Measurements from ENCODE around the gene DDA1. TPM values are rescaled to one million over a fixed set of nuclear protein-coding genes. Genes with fewer than 3 reads are reported as not detected.
A peak's percentile ranks its signal among the peaks of the same experiment; 100 is the strongest.

Gene DDA1
- total RNA-seq, 1 donor from 2014 or later = 21.9 TPM

GRCh38 chr19:17282488-17283125 is 26.8 kb upstream of the DDA1 start:
- peak overlapping the region; percentile 58 for H2AFZ ChIP-seq (replicated peaks)
- no peaks in the 10 kb centered on the region for H3K36me3 ChIP-seq
- no peaks in the 10 kb centered on the region for H4K20me1 ChIP-seq (ENCODE audit: low read depth)
- Mint-ChIP-seq H3K4me1 (peaks cover 5% of the 10 kb centered on the region), H3K9me3 (no peaks in the 10 kb centered on the region), H3K27me3 (ENCODE audit: insufficient read depth, low read depth) (peaks cover 7% of the 10 kb centered on the region), H3K27ac (no peak overlapping the region), H3K4me3 (peak overlapping the region; percentile 86), H3K36me3 (peaks cover 2% of the 10 kb centered on the region)
- peaks cover 18% of the 10 kb centered on the region for H3K27me3 ChIP-seq
- no peaks in the 10 kb centered on the region for H3K79me2 ChIP-seq (ENCODE audit: low read depth)
- H3K9ac ChIP-seq = no peak overlapping the region
- DNase-seq (ENCODE audit: low spot score) = peak; percentile 93
- H3K9me3 ChIP-seq (ENCODE audit: low read depth) = no peaks in the 10 kb centered on the region
- no peaks in the 10 kb centered on the region for H3K4me1 ChIP-seq
- TF ChIP-seq EZH2 (IDR thresholded peaks at IDR 0.05) = peak; percentile 41
- TF ChIP-seq EZH2phosphoT487 (IDR thresholded peaks at IDR 0.05) = no peak
- TF ChIP-seq CTCF (IDR thresholded peaks at IDR 0.05) = peak; percentile 86
- peak overlapping the region; percentile 73 for H3K4me2 ChIP-seq
- H3F3A ChIP-seq (ENCODE audit: low read depth) = peaks cover 25% of the 10 kb centered on the region
- H3K27ac ChIP-seq = no peak overlapping the region
- H3K4me3 ChIP-seq = peak overlapping the region; percentile 40

GRCh38 chr19:17283504-17283996 is 25.8 kb upstream of the DDA1 start:
- H3K4me1 ChIP-seq = no peaks in the 10 kb centered on the region
- Mint-ChIP-seq H3K36me3 (peaks cover 2% of the 10 kb centered on the region), H3K4me1 (peaks cover 5% of the 10 kb centered on the region), H3K4me3 (peak overlapping the region; percentile 38), H3K9me3 (no peaks in the 10 kb centered on the region), H3K27ac (peak overlapping the region; percentile 69), H3K27me3 (ENCODE audit: insufficient read depth, low read depth) (peaks cover 7% of the 10 kb centered on the region)
- no peaks in the 10 kb centered on the region for H4K20me1 ChIP-seq (ENCODE audit: low read depth)
- no peak overlapping the region for H3K27ac ChIP-seq
- TF ChIP-seq EZH2 (IDR thresholded peaks at IDR 0.05) = no peak
- TF ChIP-seq CTCF (IDR thresholded peaks at IDR 0.05) = no peak
- no peak for DNase-seq (ENCODE audit: low spot score)
- H3F3A ChIP-seq (ENCODE audit: low read depth) = peaks cover 31% of the 10 kb centered on the region
- H3K79me2 ChIP-seq (ENCODE audit: low read depth) = no peaks in the 10 kb centered on the region
- no peak overlapping the region for H2AFZ ChIP-seq (replicated peaks)
- no peak overlapping the region for H3K9ac ChIP-seq
- peaks cover 18% of the 10 kb centered on the region for H3K27me3 ChIP-seq
- H3K4me2 ChIP-seq = no peak overlapping the region
- no peak overlapping the region for H3K4me3 ChIP-seq
- no peaks in the 10 kb centered on the region for H3K36me3 ChIP-seq
- no peaks in the 10 kb centered on the region for H3K9me3 ChIP-seq (ENCODE audit: low read depth)

GRCh38 chr19:17285415-17286135 is 23.8 kb upstream of the DDA1 start:
- Histone ChIP-seq H3F3A (ENCODE audit: low read depth) (peaks cover 28% of the 10 kb centered on the region), H3K36me3 (no peaks in the 10 kb centered on the region), H3K9ac (no peak overlapping the region), H3K27me3 (peaks cover 18% of the 10 kb centered on the region), H3K4me3 (no peak overlapping the region), H3K27ac (no peak overlapping the region), H4K20me1 (ENCODE audit: low read depth) (no peaks in the 10 kb centered on the region), H3K4me2 (no peak overlapping the region), H3K79me2 (ENCODE audit: low read depth) (no peaks in the 10 kb centered on the region), H2AFZ (replicated peaks) (no peak overlapping the region), H3K9me3 (ENCODE audit: low read depth) (no peaks in the 10 kb centered on the region), H3K4me1 (no peaks in the 10 kb centered on the region)
- H3K27ac Mint-ChIP-seq = peak overlapping the region; percentile 14
- peaks cover 5% of the 10 kb centered on the region for H3K4me1 Mint-ChIP-seq
- no peaks in the 10 kb centered on the region for H3K9me3 Mint-ChIP-seq
- no peak for DNase-seq (ENCODE audit: low spot score)
- TF ChIP-seq EZH2 (IDR thresholded peaks at IDR 0.05) (no peak), CTCF (IDR thresholded peaks at IDR 0.05) (no peak), EZH2phosphoT487 (IDR thresholded peaks at IDR 0.05) (no peak)
- no peak overlapping the region for H3K4me3 Mint-ChIP-seq
- H3K36me3 Mint-ChIP-seq = no peaks in the 10 kb centered on the region
- peaks cover 6% of the 10 kb centered on the region for H3K27me3 Mint-ChIP-seq (ENCODE audit: insufficient read depth, low read depth)
